ENCODE results near the gene UFC1. TPM values are rescaled to one million over a fixed set of nuclear protein-coding genes. Genes with fewer than 3 reads are reported as not detected.

UFC1 gene
- total RNA-seq, 1 experiment from 2014 or later, result 127 TPM

GRCh38 chr1:161111117-161111516 lies 42.7 kb upstream of the UFC1 start:
- intact Hi-C loops (cut with micrococcal nuclease; ENCODE audit: unreplicated experiment), result no loop called here
- Histone ChIP-seq H3K4me1 (ENCODE audit: control insufficient read depth, insufficient read depth, low read length) (peaks cover 12% of the 10 kb centered on the region), H3K9me3 (ENCODE audit: control insufficient read depth, insufficient read depth, low read depth, low read length) (no peaks in the 10 kb centered on the region), H3K27ac (ENCODE audit: low read length) (no peak overlapping the region), H3K4me3 (ENCODE audit: low read depth in 2 of 2, low read length in 2 of 2) (no peak overlapping the region), H3K36me3 (ENCODE audit: control insufficient read depth, insufficient read depth, low read length) (no peaks in the 10 kb centered on the region; the same call in 1 of the 2 replicates), H3K27me3 (ENCODE audit: control insufficient read depth, insufficient read depth, low read length) (no peaks in the 10 kb centered on the region)
- TF ChIP-seq SIN3A (IDR thresholded peaks at IDR 0.05; ENCODE audit: borderline replicate concordance, insufficient read depth, low read depth, low read length) (no peak), POLR2AphosphoS5 (IDR thresholded peaks at IDR 0.05; ENCODE audit: low read depth, low read length) (no peak), REST (IDR thresholded peaks at IDR 0.05; ENCODE audit: insufficient read depth in 1 of 2, low read depth in 2 of 2, low read length in 1 of 2) (no peak), TCF7L2 (IDR thresholded peaks at IDR 0.05; ENCODE audit: low read depth, low read length) (no peak)
- TF ChIP-seq, protein P1, sequence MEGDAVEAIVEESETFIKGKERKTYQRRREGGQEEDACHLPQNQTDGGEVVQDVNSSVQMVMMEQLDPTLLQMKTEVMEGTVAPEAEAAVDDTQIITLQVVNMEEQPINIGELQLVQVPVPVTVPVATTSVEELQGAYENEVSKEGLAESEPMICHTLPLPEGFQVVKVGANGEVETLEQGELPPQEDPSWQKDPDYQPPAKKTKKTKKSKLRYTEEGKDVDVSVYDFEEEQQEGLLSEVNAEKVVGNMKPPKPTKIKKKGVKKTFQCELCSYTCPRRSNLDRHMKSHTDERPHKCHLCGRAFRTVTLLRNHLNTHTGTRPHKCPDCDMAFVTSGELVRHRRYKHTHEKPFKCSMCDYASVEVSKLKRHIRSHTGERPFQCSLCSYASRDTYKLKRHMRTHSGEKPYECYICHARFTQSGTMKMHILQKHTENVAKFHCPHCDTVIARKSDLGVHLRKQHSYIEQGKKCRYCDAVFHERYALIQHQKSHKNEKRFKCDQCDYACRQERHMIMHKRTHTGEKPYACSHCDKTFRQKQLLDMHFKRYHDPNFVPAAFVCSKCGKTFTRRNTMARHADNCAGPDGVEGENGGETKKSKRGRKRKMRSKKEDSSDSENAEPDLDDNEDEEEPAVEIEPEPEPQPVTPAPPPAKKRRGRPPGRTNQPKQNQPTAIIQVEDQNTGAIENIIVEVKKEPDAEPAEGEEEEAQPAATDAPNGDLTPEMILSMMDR (IDR thresholded peaks at IDR 0.05), result no peak
- in situ Hi-C loops (cut with HindIII; ENCODE audit: low pct_unique_long_range_greater_than_20kb, low sequenced_read_pairs), result no loop called here
- DNase-seq (ENCODE audit: low read depth, low spot score) (no peak), ATAC-seq (no peak)
- ChIA-PET CTCF (no interaction called here), POLR2A (no interaction called here)
- BruUV-seq (replicated peaks), result no TSS peak

- POLR2A ChIA-PET, result no interaction called here
- ATAC-seq (no peak), DNase-seq (ENCODE audit: low read depth, low spot score) (no peak)
- Histone ChIP-seq H3K4me1 (ENCODE audit: control insufficient read depth, insufficient read depth, low read length) (peaks cover 15% of the 10 kb centered on the region), H3K27ac (ENCODE audit: low read length) (no peak overlapping the region), H3K27me3 (ENCODE audit: control insufficient read depth, insufficient read depth, low read length) (no peaks in the 10 kb centered on the region), H3K9me3 (ENCODE audit: control insufficient read depth, insufficient read depth, low read depth, low read length) (no peaks in the 10 kb centered on the region), H3K4me3 (ENCODE audit: low read depth in 2 of 2, low read length in 2 of 2) (no peak overlapping the region), H3K36me3 (ENCODE audit: control insufficient read depth, insufficient read depth, low read length) (no peaks in the 10 kb centered on the region; the same call in 1 of the 2 replicates)
- intact Hi-C loops (cut with micrococcal nuclease; ENCODE audit: unreplicated experiment) (no loop called here), in situ Hi-C loops (cut with HindIII; ENCODE audit: low pct_unique_long_range_greater_than_20kb, low sequenced_read_pairs) (no loop called here)
- no TSS peak for BruUV-seq (replicated peaks)
- CTCF ChIA-PET, result no interaction called here
- no peak for TF ChIP-seq POLR2AphosphoS5 (IDR thresholded peaks at IDR 0.05; ENCODE audit: low read depth, low read length)
- no peak for TF ChIP-seq SIN3A (IDR thresholded peaks at IDR 0.05; ENCODE audit: borderline replicate concordance, insufficient read depth, low read depth, low read length)
- TF ChIP-seq TCF7L2 (IDR thresholded peaks at IDR 0.05; ENCODE audit: low read depth, low read length), result no peak
- no peak for TF ChIP-seq REST (IDR thresholded peaks at IDR 0.05; ENCODE audit: insufficient read depth in 1 of 2, low read depth in 2 of 2, low read length in 1 of 2)
- TF ChIP-seq, protein P1 (IDR thresholded peaks at IDR 0.05), result no peak
Measured at GRCh38 chr1:161111527-161111926, 42.3 kb upstream of the UFC1 start.
